ENCODE measurements around the gene RPL35.

RPL35 gene

GRCh38 chr9:124812441-124812876 lies 49.3 kb downstream of the RPL35 start:
- Histone ChIP-seq H3K27me3 (no peaks in the 10 kb centered on the region), H3K27ac (no peak overlapping the region), H3K4me3 (ENCODE audit: low read depth in 1 of 2, low read length in 1 of 2) (no peak overlapping the region), H3K4me1 (ENCODE audit: control insufficient read depth in 1 of 2, insufficient read depth in 1 of 2, low read depth in 1 of 2, low read length in 1 of 2) (no peaks in the 10 kb centered on the region), H3K36me3 (no peaks in the 10 kb centered on the region), H3K9me3 (no peaks in the 10 kb centered on the region)
- no peak for TF ChIP-seq CTCF (IDR thresholded peaks at IDR 0.05)

- H3K9me3 ChIP-seq: no peaks in the 10 kb centered on the region
- no peak overlapping the region for H3K4me3 ChIP-seq (ENCODE audit: low read depth in 1 of 2, low read length in 1 of 2)
- H3K27ac ChIP-seq: no peak overlapping the region
- no peaks in the 10 kb centered on the region for H3K36me3 ChIP-seq
- no peaks in the 10 kb centered on the region for H3K4me1 ChIP-seq (ENCODE audit: control insufficient read depth in 1 of 2, insufficient read depth in 1 of 2, low read depth in 1 of 2, low read length in 1 of 2)
- TF ChIP-seq CTCF (IDR thresholded peaks at IDR 0.05): no peak
- H3K27me3 ChIP-seq: no peaks in the 10 kb centered on the region
These were observed 50.9 kb downstream of the RPL35 start for GRCh38 chr9:124810663-124811355.

- no peak for TF ChIP-seq CTCF (IDR thresholded peaks at IDR 0.05)
- Histone ChIP-seq H3K27ac (no peak overlapping the region), H3K4me3 (ENCODE audit: low read depth in 1 of 2, low read length in 1 of 2) (no peak overlapping the region), H3K4me1 (ENCODE audit: control insufficient read depth in 1 of 2, insufficient read depth in 1 of 2, low read depth in 1 of 2, low read length in 1 of 2) (no peaks in the 10 kb centered on the region), H3K36me3 (no peaks in the 10 kb centered on the region), H3K27me3 (no peaks in the 10 kb centered on the region), H3K9me3 (no peaks in the 10 kb centered on the region)
These were observed 51.8 kb downstream of the RPL35 start for GRCh38 chr9:124809741-124810500.

DNA sequence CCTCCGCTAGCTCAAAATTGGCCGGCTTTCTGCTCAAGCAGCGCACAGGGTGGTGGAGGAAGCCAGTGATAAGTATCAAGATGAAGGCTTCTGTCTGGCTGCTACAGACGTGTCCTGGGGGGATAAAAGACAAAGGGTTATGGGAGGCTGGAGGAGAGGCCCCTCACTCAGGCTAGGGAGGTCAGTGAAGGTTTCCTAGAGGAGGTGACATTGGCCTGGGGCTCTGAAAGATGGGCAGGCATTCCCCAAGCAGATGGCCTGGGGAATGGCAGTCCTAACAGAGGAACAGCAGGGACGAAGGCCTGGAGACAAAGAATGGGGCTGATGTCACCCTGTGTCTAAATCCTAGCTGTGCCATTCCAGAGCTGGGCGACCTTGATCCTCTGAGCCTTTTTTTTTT lies 52.5 kb downstream of the RPL35 start:
- Histone ChIP-seq H3K4me3 (ENCODE audit: low read depth in 1 of 2, low read length in 1 of 2) (no peak overlapping the region), H3K36me3 (no peaks in the 10 kb centered on the region), H3K9me3 (no peaks in the 10 kb centered on the region), H3K4me1 (ENCODE audit: control insufficient read depth in 1 of 2, insufficient read depth in 1 of 2, low read depth in 1 of 2, low read length in 1 of 2) (no peaks in the 10 kb centered on the region), H3K27ac (no peak overlapping the region), H3K27me3 (no peaks in the 10 kb centered on the region)
- TF ChIP-seq CTCF (IDR thresholded peaks at IDR 0.05): no peak

GRCh38 chr9:124808246-124808956 lies 53.4 kb downstream of the RPL35 start:
- no peak for TF ChIP-seq CTCF (IDR thresholded peaks at IDR 0.05)

More at GRCh38 chr9:124808246-124808956, 53.4 kb downstream of the RPL35 start:
- Histone ChIP-seq H3K4me3 (ENCODE audit: low read depth in 1 of 2, low read length in 1 of 2) (no peak overlapping the region), H3K9me3 (no peaks in the 10 kb centered on the region), H3K36me3 (no peaks in the 10 kb centered on the region), H3K4me1 (ENCODE audit: control insufficient read depth in 1 of 2, insufficient read depth in 1 of 2, low read depth in 1 of 2, low read length in 1 of 2) (no peaks in the 10 kb centered on the region), H3K27me3 (no peaks in the 10 kb centered on the region), H3K27ac (no peak overlapping the region)

Data from neutrophil (primary cell).